Esophagus squamous epithelium (tissue), 5 donors: ENCODE measurements around the gene ACAP2. TPM values are rescaled to one million over a fixed set of nuclear protein-coding genes. Genes with fewer than 3 reads are reported as not detected.
"Not testable (repeated sequence)": the region's sequence is repeated elsewhere in the genome, so short reads cannot be mapped to it uniquely, and the experiment has no call there.

Source experiments
- DNase-seq: peaks from one replicate; lab custom pipeline; 2025; lab: John Stamatoyannopoulos, UW
- H3K27ac ChIP-seq, 4 donors: fragments of 200-600 bp; sonication (generic); one replicate each; pipeline ENCODE4 v1.5.1; 2016 to 2019; ENCODE audit warnings: mild to moderate bottlenecking in 1 of 4
- H3K27me3 ChIP-seq, 4 donors: fragments of 200-600 bp; sonication (generic); 1 replicate in 3 of 4; 2 replicates in 1 of 4; pipeline versions ENCODE4 v1.5.1 to v1.6.0; 2017 to 2021; ENCODE audit warnings: antibody characterized with exemption in 1 of 4
- H3K36me3 ChIP-seq, 3 donors: fragments of 200-600 bp; sonication (generic); one replicate each; pipeline ENCODE4 v1.5.1; 2016 to 2019
- H3K4me1 ChIP-seq, 3 donors: fragments of 200-600 bp; sonication (generic); one replicate each; pipeline ENCODE4 v1.5.1; 2017 to 2019
- H3K4me3 ChIP-seq, 4 donors: fragments of 200-600 bp; sonication (generic); 1 replicate in 3 of 4; 2 replicates in 1 of 4; pipeline ENCODE4 v1.5.1; 2016 to 2019; ENCODE audit warnings: mild to moderate bottlenecking in 2 of 4, moderate library complexity in 1 of 4
- H3K9me3 ChIP-seq, 3 donors: fragments of 200-600 bp; sonication (generic); one replicate each; pipeline ENCODE4 v1.5.1; 2016 to 2019
- POLR2A ChIP-seq, 4 donors: fragments of 450-650 bp; IDR thresholded peaks; one replicate each; pipeline ENCODE4 v1.6.1; 2017; ENCODE audit warnings: antibody characterized with exemption in 4 of 4, mild to moderate bottlenecking in 4 of 4, moderate library complexity in 3 of 4
- WGBS, 2 donors: methylation state at CpG; one replicate each; pipeline ENCODE4 v1.1.5; 2018; 5-methylcytosine and 5-hydroxymethylcytosine counted together
- intact Hi-C: fragments of 100-400 bp; cut with DNase I; formaldehyde crosslinking; loops from one replicate; pipeline ENCODE4 v1.15.0; 2022
- total RNA-seq, 4 donors: library from RNA; depleted of rRNA; stranded (reverse); fragments of >200 nt; gene quantifications; one replicate each; pipeline ENCODE4 v1.1.0, GENCODE V29; 2016
- TF ChIP-seq, protein P1 (sequence below), 6 experiments: fragments of 450-650 bp in 4 of 6; fragments of 200-600 bp in 2 of 6; sonication (generic) in 2 of 6; IDR thresholded peaks; one replicate each; pipeline ENCODE4 v1.5.1; 2016 to 2019; ENCODE audit warnings: antibody characterized with exemption in 6 of 6, mild to moderate bottlenecking in 4 of 6, moderate library complexity in 4 of 6
- donor health status: DM: yes; HTN: yes; CAD: no.

Gene ACAP2
- total RNA-seq, 4 donors from 2014 or later: 46.7 to 71.5 (median 50.8) TPM

DNA sequence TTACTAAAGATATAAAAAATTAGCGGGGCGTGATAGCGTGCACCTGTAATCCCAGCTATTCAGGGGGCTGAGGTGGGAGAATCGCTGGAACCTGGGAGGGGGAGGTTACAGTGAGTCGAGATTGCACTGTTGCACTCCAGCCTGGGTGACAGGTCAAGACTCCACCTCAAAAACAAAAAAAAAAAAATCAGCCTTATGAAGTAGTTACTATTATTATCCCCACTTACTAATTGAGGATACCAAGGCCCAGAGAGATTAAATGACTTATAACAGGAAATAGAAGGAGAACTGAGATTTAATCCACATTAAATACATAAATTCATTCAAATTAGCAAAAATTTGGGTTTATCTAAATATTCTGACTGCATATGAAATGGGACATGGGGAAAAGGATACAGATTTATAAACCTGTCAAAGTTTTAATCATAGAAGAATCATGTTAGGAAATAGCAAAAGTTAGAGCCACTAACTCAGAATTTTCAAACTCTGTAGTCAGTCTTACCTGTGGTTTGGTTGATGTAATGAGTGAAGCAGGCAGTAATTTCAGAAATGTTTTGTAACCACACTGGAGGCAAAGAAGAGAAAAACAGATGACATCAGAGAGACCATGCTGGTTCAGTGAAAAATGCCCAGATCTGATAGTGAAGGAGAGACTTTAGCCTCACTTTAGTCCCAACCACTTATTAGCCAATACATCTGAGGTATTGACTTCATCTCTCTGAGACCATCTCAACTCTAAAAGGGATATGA, 25.0 kb upstream of the ACAP2 start:
- peaks cover 0 to 13% (median 0%) of the 10 kb centered on the region in 3 donors for H3K9me3 ChIP-seq
- intact Hi-C loops: no loop called here

GRCh38 chr3:195466251-195466650, 23.4 kb upstream of the ACAP2 start:
- WGBS, 2 donors: 83 to 90% methylated on average over 4 of the region's 4 CpGs
- no peak for TF ChIP-seq POLR2A (IDR thresholded peaks at IDR 0.05)
- TF ChIP-seq, protein P1, sequence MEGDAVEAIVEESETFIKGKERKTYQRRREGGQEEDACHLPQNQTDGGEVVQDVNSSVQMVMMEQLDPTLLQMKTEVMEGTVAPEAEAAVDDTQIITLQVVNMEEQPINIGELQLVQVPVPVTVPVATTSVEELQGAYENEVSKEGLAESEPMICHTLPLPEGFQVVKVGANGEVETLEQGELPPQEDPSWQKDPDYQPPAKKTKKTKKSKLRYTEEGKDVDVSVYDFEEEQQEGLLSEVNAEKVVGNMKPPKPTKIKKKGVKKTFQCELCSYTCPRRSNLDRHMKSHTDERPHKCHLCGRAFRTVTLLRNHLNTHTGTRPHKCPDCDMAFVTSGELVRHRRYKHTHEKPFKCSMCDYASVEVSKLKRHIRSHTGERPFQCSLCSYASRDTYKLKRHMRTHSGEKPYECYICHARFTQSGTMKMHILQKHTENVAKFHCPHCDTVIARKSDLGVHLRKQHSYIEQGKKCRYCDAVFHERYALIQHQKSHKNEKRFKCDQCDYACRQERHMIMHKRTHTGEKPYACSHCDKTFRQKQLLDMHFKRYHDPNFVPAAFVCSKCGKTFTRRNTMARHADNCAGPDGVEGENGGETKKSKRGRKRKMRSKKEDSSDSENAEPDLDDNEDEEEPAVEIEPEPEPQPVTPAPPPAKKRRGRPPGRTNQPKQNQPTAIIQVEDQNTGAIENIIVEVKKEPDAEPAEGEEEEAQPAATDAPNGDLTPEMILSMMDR (IDR thresholded peaks at IDR 0.05): no peak
- intact Hi-C loops: no loop called here
- Histone ChIP-seq H3K9me3 (peaks cover 0 to 13% (median 0%) of the 10 kb centered on the region in 3 donors), H3K4me1 (peaks cover 5 to 23% (median 9%) of the 10 kb centered on the region in 3 donors), H3K36me3 (no peaks in the 10 kb centered on the region), H3K27me3 (no peaks in the 10 kb centered on the region), H3K27ac (no peak overlapping the region), H3K4me3 (no peak overlapping the region)
- no peak for DNase-seq

More for the DNA sequence above, 25.0 kb upstream of the ACAP2 start:
- H3K27ac ChIP-seq: no peak overlapping the region
- H3K4me1 ChIP-seq: peaks cover 0 to 10% (median 0%) of the 10 kb centered on the region in 3 donors
- 88 to 100% methylated on average over 4 to 5 of the region's 5 CpGs for WGBS, 2 donors
- no peaks in the 10 kb centered on the region for H3K27me3 ChIP-seq
- TF ChIP-seq, protein P1 (IDR thresholded peaks at IDR 0.05): no peak
- TF ChIP-seq POLR2A (IDR thresholded peaks at IDR 0.05): no peak
- no peak overlapping the region for H3K4me3 ChIP-seq
- H3K36me3 ChIP-seq: no peaks in the 10 kb centered on the region
- no peak for DNase-seq

DNA sequence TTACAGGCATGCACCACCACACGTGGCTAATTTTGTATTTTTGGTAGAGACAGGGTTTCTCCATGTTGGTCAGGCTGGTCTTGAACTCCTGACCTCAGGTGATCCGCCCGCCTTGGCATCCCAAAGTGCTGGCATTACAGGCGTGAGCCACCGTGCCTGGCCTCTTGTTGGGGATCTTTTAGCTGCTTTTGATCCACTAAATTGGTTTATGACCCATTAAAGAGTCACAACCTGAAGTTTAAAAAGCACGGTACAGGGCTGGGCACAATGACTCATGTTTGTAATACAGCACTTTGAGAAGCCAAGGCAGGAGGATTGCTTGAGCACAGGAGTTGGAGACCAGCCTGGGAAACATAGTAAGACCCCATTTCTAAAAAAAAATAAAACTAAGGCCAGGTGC, 20.1 kb upstream of the ACAP2 start:
- H3K9me3 ChIP-seq, H3K27me3 ChIP-seq, DNase-seq, H3K36me3 ChIP-seq, H3K4me3 ChIP-seq, intact Hi-C loops: not testable (repeated sequence)
- Histone ChIP-seq H3K27ac (peak overlapping the region; percentile 14 to 93 (median 78)), H3K4me1 (peaks cover 5 to 51% (median 9%) of the 10 kb centered on the region in 3 donors)
- WGBS, 2 donors: 50 to 60% methylated on average over 1 to 2 of the region's 6 CpGs

DNA sequence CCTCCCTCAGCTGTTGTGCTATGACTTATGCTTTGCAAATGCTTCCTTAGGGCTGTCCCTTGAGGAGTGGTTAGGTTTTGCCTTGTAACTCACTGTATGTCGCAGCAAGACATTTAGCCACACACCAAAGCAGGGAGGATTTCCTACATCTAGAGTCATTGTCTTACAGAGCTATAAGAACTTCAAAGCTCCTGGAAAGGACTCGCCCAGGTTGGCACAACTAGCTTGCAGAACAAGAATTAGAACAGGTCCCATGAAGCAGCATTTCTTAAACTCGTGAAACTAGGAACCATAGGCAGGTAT, 19.4 kb upstream of the ACAP2 start:
- WGBS, 2 donors: 46 to 63% methylated on average over 3 of the region's 3 CpGs

DNA sequence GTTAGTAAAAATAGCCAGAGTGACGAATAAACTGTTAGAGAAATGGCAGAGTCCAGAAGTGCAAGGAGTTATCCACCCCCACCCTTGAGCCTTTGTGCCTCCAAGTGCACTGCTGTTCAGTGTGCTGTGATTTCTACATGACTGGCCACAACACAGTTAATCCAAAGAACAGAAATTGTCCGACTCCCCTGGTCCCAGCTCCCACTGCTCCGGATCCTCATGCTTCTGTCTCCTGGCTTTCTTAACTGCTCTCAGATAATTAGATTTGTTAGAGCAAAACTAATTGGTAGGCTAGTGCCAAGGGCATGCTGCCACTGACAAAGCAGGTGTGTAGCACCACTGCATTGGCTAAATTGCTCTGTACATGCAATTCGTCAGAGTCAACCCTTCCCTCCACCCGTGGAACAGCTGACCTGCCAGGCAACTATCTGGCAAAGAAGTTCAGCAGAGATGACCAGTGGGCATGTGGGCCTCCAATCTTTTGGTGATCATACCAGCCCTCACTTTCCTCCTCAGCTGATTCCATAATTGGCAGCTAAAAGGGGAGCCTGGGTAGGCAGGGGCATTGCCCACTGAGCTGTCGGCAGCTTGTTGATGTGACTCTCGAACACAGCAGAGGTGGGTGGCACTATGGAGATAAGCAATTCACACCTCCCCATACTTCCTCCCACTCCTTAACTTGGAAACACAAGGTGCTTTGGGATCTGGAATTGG, 18.9 kb upstream of the ACAP2 start:
- Histone ChIP-seq H3K4me1 (peaks cover 5 to 53% (median 9%) of the 10 kb centered on the region in 3 donors), H3K27ac (peak overlapping the region; percentile 82 to 93 (median 86)), H3K4me3 (no peak overlapping the region), H3K9me3 (no peaks in the 10 kb centered on the region), H3K27me3 (no peaks in the 10 kb centered on the region), H3K36me3 (no peaks in the 10 kb centered on the region)
- no peak for TF ChIP-seq POLR2A (IDR thresholded peaks at IDR 0.05)
- TF ChIP-seq, protein P1 (IDR thresholded peaks at IDR 0.05): no peak
- no peak for DNase-seq
- intact Hi-C loops: no loop called here
- 53 to 63% methylated on average over 5 to 6 of the region's 7 CpGs for WGBS, 2 donors

More for the DNA sequence above, 19.4 kb upstream of the ACAP2 start:
- H3K9me3 ChIP-seq: no peaks in the 10 kb centered on the region
- no peaks in the 10 kb centered on the region for H3K27me3 ChIP-seq
- H3K4me3 ChIP-seq: no peak overlapping the region
- no peaks in the 10 kb centered on the region for H3K36me3 ChIP-seq
- no peak for TF ChIP-seq POLR2A (IDR thresholded peaks at IDR 0.05)
- TF ChIP-seq, protein P1 (IDR thresholded peaks at IDR 0.05): no peak
- DNase-seq: no peak
- peaks cover 5 to 53% (median 9%) of the 10 kb centered on the region in 3 donors for H3K4me1 ChIP-seq
- intact Hi-C loops: no loop called here
- H3K27ac ChIP-seq: peak overlapping the region; percentile 82 to 93 (median 86)
